GM19240 (cell line): Measurements from ENCODE around the gene MAP3K9.

Experiments
- DNase-seq: peaks from one replicate; pipeline ENCODE4 v3.0.0; 2011; ENCODE audit warnings: low spot score; ENCODE audit not compliant: insufficient read length

The MAP3K9 gene

GRCh38 chr14:70700955-70701585 lies 108.2 kb downstream of the MAP3K9 start:
- DNase-seq, result no peak

- DNase-seq, result no peak
Observed at GRCh38 chr14:70699646-70700045, 109.7 kb downstream of the MAP3K9 start.

GRCh38 chr14:70698288-70698687 lies 111.0 kb downstream of the MAP3K9 start:
- DNase-seq, result no peak

- DNase-seq, result no peak
Observed at GRCh38 chr14:70697701-70698100, 111.6 kb downstream of the MAP3K9 start.

- DNase-seq, result no peak
Observed at GRCh38 chr14:70696026-70696425, 113.3 kb downstream of the MAP3K9 start.

GRCh38 chr14:70692210-70692609 lies 117.1 kb downstream of the MAP3K9 start:
- no peak for DNase-seq

- no peak for DNase-seq
Observed at GRCh38 chr14:70685474-70686197, 123.7 kb downstream of the MAP3K9 start.

- DNase-seq, result no peak
Observed at GRCh38 chr14:70683983-70684382, 125.3 kb downstream of the MAP3K9 start.

GRCh38 chr14:70680748-70681147 lies 128.6 kb downstream of the MAP3K9 start:
- no peak for DNase-seq

GRCh38 chr14:70677341-70677740 lies 132.0 kb downstream of the MAP3K9 start:
- no peak for DNase-seq
